Measurements from ENCODE around the gene NR1D2. TPM values are rescaled to one million over a fixed set of nuclear protein-coding genes. Genes with fewer than 3 reads are reported as not detected.
"Not testable (repeated sequence)": the region's sequence is repeated elsewhere in the genome, so short reads cannot be mapped to it uniquely, and the experiment has no call there.

Gene NR1D2
- total RNA-seq, 2 donors from 2014 or later: 4.2 to 5.2 TPM

DNA sequence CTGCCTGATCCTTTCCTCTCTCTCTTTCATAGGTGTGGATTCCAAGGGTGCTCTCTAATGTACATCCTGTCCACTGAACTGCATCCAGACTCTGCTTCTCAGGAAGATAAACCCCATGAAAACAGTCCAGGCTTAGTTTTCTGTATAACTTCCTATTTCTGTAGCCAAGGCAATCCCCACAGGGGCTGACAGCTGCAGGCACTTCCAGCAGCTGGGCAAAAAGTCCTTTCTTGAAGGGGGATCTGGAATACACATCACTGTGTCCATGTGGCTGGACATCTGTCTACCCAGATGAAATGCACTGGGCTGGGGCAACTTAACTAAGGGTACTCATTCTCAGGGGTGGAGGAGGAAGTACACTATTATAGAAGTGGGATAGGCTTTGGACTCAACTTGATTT is 72.2 kb downstream of the NR1D2 start:
- DNase-seq (ENCODE audit: low spot score): no peak
- H3K27ac Mint-ChIP-seq: no peak overlapping the region
- H3K4me1 Mint-ChIP-seq (ENCODE audit: low read depth in 2 of 2): no peaks in the 10 kb centered on the region
- no peak overlapping the region for H3K4me3 Mint-ChIP-seq
- no peaks in the 10 kb centered on the region for H3K9me3 Mint-ChIP-seq
- ATAC-seq: no peak
- H3K36me3 Mint-ChIP-seq: no peaks in the 10 kb centered on the region
- H3K27me3 Mint-ChIP-seq: peaks cover 0 to 1% of the 10 kb centered on the region in 2 donors

DNA sequence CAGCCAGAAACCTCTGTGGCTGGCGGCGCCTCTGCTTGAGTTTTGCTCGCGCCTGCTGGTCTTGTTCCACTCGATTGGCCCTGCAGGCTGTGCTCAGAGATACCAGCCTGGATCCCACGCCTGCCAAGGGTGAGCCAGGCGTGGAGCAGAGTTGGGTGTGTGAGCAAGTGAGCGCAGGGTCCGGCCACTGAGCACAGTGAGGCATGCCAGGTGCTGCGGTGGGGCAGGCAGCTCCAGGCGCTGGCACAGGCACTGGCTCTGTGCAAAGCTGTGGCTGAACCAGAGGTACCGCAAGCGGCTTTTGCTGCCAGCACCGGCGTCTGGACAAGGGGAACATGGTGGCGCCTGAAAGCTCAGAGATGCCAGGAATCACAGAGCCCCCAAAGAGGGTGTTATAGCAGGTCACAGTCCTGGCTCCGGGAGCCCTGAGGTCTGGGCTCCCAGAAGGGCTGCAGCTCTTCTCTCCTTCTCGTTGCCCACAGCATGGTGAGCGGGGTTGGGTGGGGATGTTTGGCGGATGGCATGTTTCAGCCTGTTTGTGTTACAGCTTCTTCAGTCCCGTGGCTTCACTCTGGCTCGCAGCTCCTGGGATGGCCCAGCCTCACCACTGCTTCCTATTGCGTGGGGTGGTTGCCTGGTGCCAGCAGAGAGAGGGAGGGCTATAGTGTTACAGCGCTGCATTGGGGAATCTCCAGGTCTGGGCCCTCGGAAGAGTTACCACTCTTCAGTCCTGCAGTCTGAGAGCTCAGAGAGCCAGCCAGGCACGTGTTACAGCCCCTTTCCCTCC is 73.9 kb downstream of the NR1D2 start:
- Mint-ChIP-seq H3K4me1 (ENCODE audit: low read depth in 2 of 2) (no peaks in the 10 kb centered on the region), H3K27me3 (peaks cover 0 to 6% of the 10 kb centered on the region in 2 donors), H3K9me3 (no peaks in the 10 kb centered on the region), H3K36me3 (no peaks in the 10 kb centered on the region), H3K4me3 (no peak overlapping the region), H3K27ac (no peak overlapping the region)
- ATAC-seq (peak in 1 of 2 donors; percentile 53), DNase-seq (ENCODE audit: low spot score) (no peak)

DNA sequence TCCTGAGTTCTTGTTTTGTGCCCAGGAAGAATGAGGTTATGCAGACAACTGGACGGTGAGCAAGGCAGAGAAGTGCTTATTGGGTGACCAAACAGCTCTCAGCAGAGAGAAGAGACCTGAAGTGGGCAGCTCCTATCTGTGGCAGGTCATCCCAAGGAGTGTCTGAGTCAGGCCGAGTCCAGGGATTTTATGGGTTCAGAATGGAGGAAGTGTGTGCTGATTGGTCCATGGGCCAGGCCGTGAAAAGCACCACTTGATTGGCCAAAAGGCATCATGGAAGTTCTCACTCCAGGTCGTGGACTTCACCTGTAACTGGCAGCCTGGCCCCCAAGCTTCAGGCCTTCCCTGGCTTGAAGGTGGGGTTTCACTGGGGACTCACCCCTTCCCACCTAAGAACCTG is 74.5 kb downstream of the NR1D2 start:
- peaks cover 4 to 10% of the 10 kb centered on the region in 2 donors for H3K27me3 Mint-ChIP-seq
- H3K4me1 Mint-ChIP-seq (ENCODE audit: low read depth in 2 of 2): no peaks in the 10 kb centered on the region
- DNase-seq (ENCODE audit: low spot score) (no peak), ATAC-seq (peak in 1 of 2 donors; percentile 6)
- H3K9me3 Mint-ChIP-seq: no peaks in the 10 kb centered on the region
- H3K27ac Mint-ChIP-seq: no peak overlapping the region
- H3K4me3 Mint-ChIP-seq: no peak overlapping the region
- no peaks in the 10 kb centered on the region for H3K36me3 Mint-ChIP-seq

DNA sequence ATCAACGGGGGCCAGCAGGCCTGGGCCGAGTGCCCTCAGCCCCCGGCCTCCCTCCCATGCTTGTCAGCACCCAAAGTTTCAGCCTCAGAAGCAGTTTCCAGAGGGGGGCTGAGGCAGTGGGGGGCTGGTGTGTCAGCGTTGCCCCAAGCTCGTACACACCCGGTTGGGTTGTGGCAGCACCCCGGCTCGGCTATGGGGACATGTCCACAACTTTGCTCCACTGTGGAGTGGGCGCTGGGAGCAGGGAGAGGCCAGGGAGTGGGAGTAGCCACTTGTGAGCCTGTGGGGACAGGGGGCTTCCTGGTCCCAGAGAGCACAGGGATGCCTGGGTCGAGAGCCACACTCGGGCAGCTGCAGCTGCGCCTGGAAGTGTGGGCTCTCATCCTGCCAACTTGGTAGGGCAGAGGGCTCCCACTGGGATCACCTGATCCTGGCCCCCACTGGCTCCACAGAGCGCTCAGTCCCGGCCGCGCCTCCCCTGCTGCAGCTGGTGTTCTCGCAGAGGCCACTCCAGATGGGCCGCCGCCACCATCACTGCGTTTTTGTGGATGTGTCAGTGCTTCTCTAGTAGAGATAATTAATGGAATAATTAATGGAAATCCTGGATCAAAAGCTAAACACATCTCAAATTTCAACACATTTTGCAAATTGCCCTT is 75.1 kb downstream of the NR1D2 start:
- Mint-ChIP-seq H3K27me3 (peaks cover 6 to 14% of the 10 kb centered on the region in 2 donors), H3K36me3 (no peaks in the 10 kb centered on the region), H3K27ac (no peak overlapping the region)

DNA sequence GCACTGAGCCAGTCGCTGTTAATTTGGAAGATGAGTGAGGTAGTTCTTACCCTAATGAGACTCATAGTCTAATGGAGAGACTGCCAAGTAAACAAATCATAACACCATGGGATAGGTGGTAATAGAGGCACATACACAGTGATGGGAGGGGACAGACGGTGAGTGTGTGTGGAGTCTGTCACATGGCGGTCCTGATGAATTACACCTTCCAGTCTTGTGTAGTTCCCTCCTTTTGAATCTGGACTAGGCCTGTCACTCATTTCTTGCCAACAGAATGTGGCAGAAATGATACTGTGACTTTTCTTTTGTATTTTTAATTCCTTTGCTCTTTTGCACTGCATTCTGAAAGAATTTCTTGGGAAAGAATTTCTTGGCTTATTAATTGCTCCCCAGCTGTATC is 78.1 kb downstream of the NR1D2 start:
- Mint-ChIP-seq H3K4me3 (no peak overlapping the region), H3K9me3 (no peaks in the 10 kb centered on the region), H3K27ac (no peak overlapping the region), H3K4me1 (ENCODE audit: low read depth in 2 of 2) (no peaks in the 10 kb centered on the region), H3K36me3 (no peaks in the 10 kb centered on the region), H3K27me3 (peaks cover 10 to 14% of the 10 kb centered on the region in 2 donors)
- no peak for ATAC-seq
- DNase-seq (ENCODE audit: low spot score): no peak

More for the DNA sequence above, 75.1 kb downstream of the NR1D2 start:
- H3K4me3 Mint-ChIP-seq: no peak overlapping the region
- ATAC-seq: peak; percentile 24 to 52
- H3K4me1 Mint-ChIP-seq (ENCODE audit: low read depth in 2 of 2): no peaks in the 10 kb centered on the region
- H3K9me3 Mint-ChIP-seq: no peaks in the 10 kb centered on the region
- no peak for DNase-seq (ENCODE audit: low spot score)

DNA sequence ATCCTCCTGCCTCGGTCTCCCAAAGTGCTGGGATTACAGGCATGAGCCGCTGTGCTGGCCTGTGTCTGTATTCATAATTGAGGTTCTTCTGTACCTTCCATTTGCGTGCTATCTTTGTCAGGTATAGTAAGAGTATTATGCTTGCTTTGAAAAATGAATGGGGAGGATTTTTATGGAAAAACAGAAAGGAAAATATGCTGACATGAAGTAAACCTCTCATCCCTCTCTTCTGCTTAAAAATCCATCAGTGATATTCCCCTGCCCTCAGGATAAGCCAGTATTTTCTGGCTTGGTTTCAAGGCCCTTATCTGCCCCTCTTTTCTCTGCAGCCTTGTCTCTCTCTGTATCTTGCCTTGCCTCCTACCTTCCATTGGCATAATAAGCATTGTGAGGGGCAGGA is 80.7 kb downstream of the NR1D2 start:
- Mint-ChIP-seq H3K9me3 (no peaks in the 10 kb centered on the region), H3K4me3 (no peak overlapping the region), H3K27ac (no peak overlapping the region), H3K4me1 (ENCODE audit: low read depth in 2 of 2) (no peaks in the 10 kb centered on the region), H3K36me3 (no peaks in the 10 kb centered on the region), H3K27me3 (peaks cover 10 to 14% of the 10 kb centered on the region in 2 donors)
- no peak for DNase-seq (ENCODE audit: low spot score)
- ATAC-seq: no peak

DNA sequence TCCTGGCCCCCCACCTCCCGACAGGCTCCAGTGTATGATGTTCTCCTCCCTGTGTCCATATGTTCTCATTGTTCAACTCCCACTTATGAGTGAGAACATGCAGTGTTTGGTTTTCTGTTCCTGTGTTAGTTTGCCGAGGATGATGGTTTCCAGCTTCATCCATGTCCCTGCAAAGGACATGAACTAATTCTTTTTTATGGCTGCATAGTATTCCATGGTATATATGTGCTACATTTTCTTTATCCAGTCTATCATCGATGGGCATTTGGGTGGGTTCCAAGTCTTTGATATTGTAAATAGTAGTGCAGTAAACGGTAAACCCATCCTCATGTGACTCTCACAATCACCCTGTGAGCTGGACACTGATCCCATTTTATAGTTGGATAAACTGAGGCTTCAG is 81.6 kb downstream of the NR1D2 start:
- H3K4me3 Mint-ChIP-seq; H3K36me3 Mint-ChIP-seq; DNase-seq (ENCODE audit: low spot score); H3K9me3 Mint-ChIP-seq; H3K27ac Mint-ChIP-seq; ATAC-seq; H3K4me1 Mint-ChIP-seq (ENCODE audit: low read depth in 2 of 2): not testable (repeated sequence)
- H3K27me3 Mint-ChIP-seq: peaks cover 11 to 14% of the 10 kb centered on the region in 2 donors

DNA sequence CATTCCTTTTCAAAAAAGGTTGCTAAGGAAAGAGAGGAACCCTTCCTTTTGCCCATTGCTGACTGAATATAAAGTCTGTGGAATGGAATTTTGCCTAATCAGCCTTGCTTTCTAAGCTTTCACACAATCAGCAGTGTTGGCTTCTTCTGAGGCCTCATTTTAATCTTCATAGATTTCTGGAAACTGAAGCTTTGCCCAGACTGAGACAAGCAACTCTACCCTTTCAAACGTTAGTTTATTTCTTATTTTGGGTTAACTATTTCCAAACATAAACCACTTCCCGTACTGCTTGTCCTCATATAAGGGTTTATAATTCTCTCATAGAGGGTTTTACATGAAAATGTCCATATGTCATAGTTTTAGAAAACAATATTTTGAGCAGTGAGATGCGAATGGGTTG is 82.9 kb downstream of the NR1D2 start:
- H3K4me1 Mint-ChIP-seq (ENCODE audit: low read depth in 2 of 2): no peaks in the 10 kb centered on the region
- H3K36me3 Mint-ChIP-seq: no peaks in the 10 kb centered on the region
- H3K9me3 Mint-ChIP-seq: no peaks in the 10 kb centered on the region
- ATAC-seq (no peak), DNase-seq (ENCODE audit: low spot score) (no peak)
- peaks cover 12% of the 10 kb centered on the region in 2 donors for H3K27me3 Mint-ChIP-seq
- no peak overlapping the region for H3K27ac Mint-ChIP-seq
- H3K4me3 Mint-ChIP-seq: no peak overlapping the region

Other genes starting within 250 kb of the NR1D2 start
- gene UBE2E1, start 139.3 kb upstream of the NR1D2 start, total RNA-seq: 10 to 100 TPM; 56.5 to 68.5 TPM
- 1 to 10 TPM; 4.9 to 6.7 TPM for gene NKIRAS1, start 28.3 kb upstream of the NR1D2 start, total RNA-seq
- gene RPL15, start 28.2 kb upstream of the NR1D2 start, total RNA-seq: 1,000 to 10,000 TPM; 1,150 to 1,334 TPM

Data from natural killer cell treated with Interleukin-12 subunit alpha and Interleukin-12 subunit beta and Interleukin-15 and Interleukin-18, amount 100 ng/mL, for 72 hours (primary cell).